HepG2 (cell line): ENCODE data around the gene GNAI2. TPM values are rescaled to one million over a fixed set of nuclear protein-coding genes. Genes with fewer than 3 reads are reported as not detected.

ENCODE experiments used
- ATF7-NPFF ChIP-seq: sonication (generic); formaldehyde crosslinking; IDR thresholded peaks from 2 replicates; pipeline ENCODE4 v1.8.1; 2023; ENCODE audit warnings: mild to moderate bottlenecking, low read depth, missing genetic modification reagents, moderate library complexity
- ETV6 ChIP-seq: sonication (generic); formaldehyde crosslinking; conservative IDR thresholded peaks from 2 replicates; pipeline ENCODE4 v1.4.0; 2020; ENCODE audit warnings: missing genetic modification reagents
- FOXA3 ChIP-seq: IDR thresholded peaks from 2 replicates; pipeline ENCODE4 v1.6.1; 2016; ENCODE audit warnings: missing genetic modification reagents, missing compliant biosample characterization
- KIAA2018 ChIP-seq: sonication (generic); formaldehyde crosslinking; IDR thresholded peaks from 2 replicates; pipeline ENCODE4 v1.5.0; 2020; ENCODE audit warnings: mild to moderate bottlenecking, missing genetic modification reagents, borderline replicate concordance
- MAFG ChIP-seq: sonication (generic); formaldehyde crosslinking; IDR thresholded peaks from 2 replicates; pipeline ENCODE4 v1.5.1; 2020; ENCODE audit warnings: mild to moderate bottlenecking, missing genetic modification reagents
- RXRA ChIP-seq: sonication (generic); formaldehyde crosslinking; IDR thresholded peaks from 2 replicates; pipeline ENCODE4 v1.5.1; 2020; ENCODE audit warnings: missing genetic modification reagents
- SETDB1 ChIP-seq: sonication (generic); formaldehyde crosslinking; IDR thresholded peaks from 2 replicates; pipeline ENCODE4 v1.5.1; 2020; ENCODE audit warnings: missing genetic modification reagents, mild to moderate bottlenecking, borderline replicate concordance
- SMC3 ChIP-seq: IDR thresholded peaks from 2 replicates; pipeline ENCODE4 v1.6.1; 2011; ENCODE audit warnings: low read length, improper control_type of control experiment
- SOX6 ChIP-seq, 2 experiments: fragments of 450-650 bp in 1 of 2; sonication (generic) in 1 of 2; formaldehyde crosslinking in 1 of 2; IDR thresholded peaks; 2 replicates each; pipeline versions ENCODE4 v1.4.0 to v1.6.1; 2017 to 2020; ENCODE audit warnings: antibody characterized with exemption in 1 of 2, mild to moderate bottlenecking in 1 of 2, missing genetic modification reagents in 1 of 2
- SP1 ChIP-seq, 2 experiments: fragments of 450-650 bp in 1 of 2; sonication (generic) in 1 of 2; formaldehyde crosslinking in 1 of 2; IDR thresholded peaks; 2 replicates each; pipeline versions ENCODE4 v1.4.0 to v1.6.1; 2016 to 2020; ENCODE audit warnings: missing genetic modification reagents in 1 of 2
- THYN1 ChIP-seq: sonication (generic); formaldehyde crosslinking; IDR thresholded peaks from 2 replicates; pipeline ENCODE4 v1.8.1; 2023; ENCODE audit warnings: low read depth, mild to moderate bottlenecking, moderate library complexity, missing genetic modification reagents, borderline replicate concordance
- ZMYM3 ChIP-seq: sonication (generic); formaldehyde crosslinking; IDR thresholded peaks from 2 replicates; pipeline ENCODE4 v1.5.1; 2020; ENCODE audit warnings: mild to moderate bottlenecking, missing genetic modification reagents
- ZNF232 ChIP-seq: sonication (generic); formaldehyde crosslinking; IDR thresholded peaks from 2 replicates; pipeline ENCODE4 v1.4.0; 2020; ENCODE audit warnings: missing genetic modification reagents, borderline replicate concordance
- ZNF609 ChIP-seq: sonication (generic); formaldehyde crosslinking; IDR thresholded peaks from 2 replicates; pipeline ENCODE4 v1.4.0; 2020; ENCODE audit warnings: mild to moderate bottlenecking, missing genetic modification reagents, borderline replicate concordance
- polyA plus RNA-seq, 8 experiments: library from polyadenylated mRNA; depleted of rRNA in 3 of 8; stranded (reverse) in 7 of 8; unstranded in 1 of 8; fragments of >200 nt; fragmentation: Illumina TruSeq in 4 of 8; extraction: Trizol in 4 of 8; gene quantifications; 2 replicates each; pipeline versions ENCODE4 v1.2.1 to v1.2.3, GENCODE V29; 2011 to 2016; ENCODE audit warnings: low read depth in 4 of 8, missing spikeins in 1 of 8, mixed read lengths in 1 of 8; ENCODE audit not compliant: insufficient read depth in 1 of 8
- total RNA-seq, 5 experiments: library from RNA; depleted of rRNA; stranded (reverse); fragments of >200 nt; fragmentation: Illumina TruSeq; extraction: Trizol; gene quantifications; 2 replicates each; pipeline ENCODE4 v1.2.3, GENCODE V29; 2016; ENCODE audit warnings: low read depth in 1 of 5

Gene GNAI2
- total and polyA plus RNA-seq, 2 of the 13 experiments (the other 11 are each of a cell fraction or from before 2014, with no cell fraction given) = 51.1 to 66.2 TPM

GRCh38 chr3:50263478-50264382, 27.7 kb downstream of the GNAI2 start (continued):
- no peak for TF ChIP-seq KIAA2018 (CRISPR knock-in tag)
- peak; percentile 74 for TF ChIP-seq ZMYM3
- TF ChIP-seq SP1 (IDR thresholded peaks at IDR 0.05) = no peak
- TF ChIP-seq SP1 (CRISPR knock-in tag; IDR thresholded peaks at IDR 0.05) = no peak
- TF ChIP-seq SMC3 = no peak
- no peak for TF ChIP-seq SOX6 (IDR thresholded peaks at IDR 0.05)
- TF ChIP-seq SOX6 (CRISPR knock-in tag; IDR thresholded peaks at IDR 0.05) = no peak
- 0 out of 2 replicates have a peak, but pooled peaks have one; percentile 13 for TF ChIP-seq FOXA3 (CRISPR knock-in tag)
- peak; percentile 14; the same call in 1 of the 2 replicates for TF ChIP-seq RXRA (CRISPR knock-in tag)
- no peak for TF ChIP-seq SETDB1 (CRISPR knock-in tag)
- TF ChIP-seq ZNF232 (CRISPR knock-in tag) = no peak
- no peak for TF ChIP-seq ETV6 (CRISPR knock-in tag)
- TF ChIP-seq THYN1 = no peak
- no peak for TF ChIP-seq ZNF609 (CRISPR knock-in tag)
- no peak for TF ChIP-seq ATF7-NPFF (CRISPR knock-in tag)
- TF ChIP-seq MAFG (CRISPR knock-in tag) = no peak
